ENCODE data around the gene LAMTOR2. TPM values are rescaled to one million over a fixed set of nuclear protein-coding genes. Genes with fewer than 3 reads are reported as not detected.
A peak's percentile ranks its signal among the peaks of the same experiment; 100 is the strongest.

Gene LAMTOR2
- total RNA-seq, 8 experiments from 2014 or later = 85.2 to 166 (median 102) TPM

DNA sequence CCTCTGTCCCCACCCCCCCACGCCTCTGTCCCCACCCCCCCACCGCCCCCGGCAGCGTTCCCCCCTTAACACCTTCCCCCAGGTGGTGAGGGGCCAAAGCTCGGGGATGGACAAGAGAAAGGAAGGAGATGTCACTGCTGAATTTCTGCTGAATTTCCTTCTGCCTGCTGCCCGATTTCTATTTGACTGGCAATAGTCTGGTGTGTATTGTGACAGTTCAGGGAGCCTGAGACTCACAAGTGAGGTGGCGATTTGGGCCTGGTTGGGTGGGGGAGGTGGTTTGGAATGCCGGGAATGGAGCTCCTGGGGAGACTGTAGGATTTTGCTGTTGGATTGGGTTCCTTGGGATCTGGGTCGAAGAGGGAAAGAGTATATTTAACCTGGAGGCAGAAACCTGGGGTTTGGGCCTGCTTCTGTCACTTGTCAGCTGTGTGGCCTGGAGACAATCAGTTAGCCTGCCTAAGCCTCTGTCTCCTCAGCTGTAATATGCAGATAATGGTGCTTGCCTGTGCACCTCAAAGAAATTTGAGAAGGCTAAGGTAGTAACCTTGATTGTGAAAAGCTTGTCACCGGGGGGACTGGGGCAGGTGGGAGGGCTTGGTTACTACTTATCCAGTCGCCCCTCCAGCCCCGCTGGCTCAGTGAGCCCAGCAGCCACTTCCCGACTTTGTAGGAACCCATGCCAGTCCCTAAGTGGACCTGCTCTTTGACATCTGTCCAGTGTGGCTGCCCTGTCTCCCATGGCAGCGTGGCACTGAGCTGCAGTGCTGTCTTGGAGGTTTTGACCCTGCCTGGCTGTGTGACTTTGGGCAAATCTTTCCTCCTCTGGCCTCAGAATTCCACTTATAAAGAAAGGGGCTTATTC is 52.3 kb downstream of the LAMTOR2 start:
- peak in 7 of 8 experiments; percentile 1 to 41 (median 28) for ATAC-seq (replicated peaks in 6 of 8)
- WGBS, 10 experiments = 0 to 70% (median 44%) methylated on average over 1 to 12 of the region's 14 CpGs; no CpG with 5 or more reads in 3 of the 10 experiments
- Histone ChIP-seq H3K4me3 (peak overlapping the region in 4 of 5 donors; percentile 21 to 42 (median 28)), H3K4me1 (replicated peaks in 1 of 2) (peaks cover 38 to 54% of the 10 kb centered on the region in 2 donors), H3K27ac (peak overlapping the region; percentile 85 to 87)
- in situ Hi-C loops (cut with MboI; ENCODE audit: low pct_unique_long_range_greater_than_20kb in 2 of 9, low sequenced_read_pairs in 9 of 9, unreplicated experiment in 9 of 9) = no loop called here

DNA sequence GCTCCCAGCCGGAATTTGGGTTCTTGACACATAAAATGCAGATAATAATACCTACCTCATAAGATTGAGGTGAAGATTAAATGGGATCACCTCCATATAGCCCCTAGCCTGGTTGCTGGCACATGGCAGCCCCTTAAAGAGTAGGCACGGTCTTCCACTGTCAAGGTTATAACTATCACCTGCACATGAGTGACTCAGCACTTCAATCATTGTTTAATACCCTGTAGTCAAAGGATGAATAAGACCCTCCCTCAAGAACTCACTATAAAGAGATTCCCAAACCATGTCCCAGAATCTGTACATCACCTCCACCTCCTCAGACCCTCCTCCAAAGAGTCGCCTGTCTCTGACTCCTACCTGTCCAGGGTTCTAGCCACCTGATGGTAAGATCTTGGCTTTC is 53.5 kb downstream of the LAMTOR2 start:
- Histone ChIP-seq H3K4me3 (no peak overlapping the region), H3K27ac (no peak overlapping the region), H3K4me1 (replicated peaks in 1 of 2) (peaks cover 42 to 46% of the 10 kb centered on the region in 2 donors)
- 90 to 100% (median 97%) methylated on average over 1 to 3 of the region's 3 CpGs; no CpG with 5 or more reads in 4 of the 10 experiments for WGBS, 10 experiments
- no peak for ATAC-seq (replicated peaks in 6 of 8)
- in situ Hi-C loops (cut with MboI; ENCODE audit: low pct_unique_long_range_greater_than_20kb in 2 of 9, low sequenced_read_pairs in 9 of 9, unreplicated experiment in 9 of 9) = no loop called here

Other genes with a start within 250 kb of the LAMTOR2 start
- gene GON4L, start 197.6 kb upstream of the LAMTOR2 start, total RNA-seq = 10 to 100 TPM; 21.3 to 71.5 (median 42.9) TPM
- gene SYT11, start 195.2 kb upstream of the LAMTOR2 start, total RNA-seq = 100 to 1,000 TPM in 5 of 8 experiments, 1 to 10 TPM in 3; 1.3 to 260 (median 174) TPM
- gene RIT1, start 143.4 kb upstream of the LAMTOR2 start, total RNA-seq = 10 to 100 TPM; 15.4 to 41.8 (median 28.1) TPM
- 10 to 100 TPM; 37.4 to 89.4 (median 62.4) TPM for gene KHDC4, start 120.4 kb upstream of the LAMTOR2 start, total RNA-seq
- gene RXFP4, start 113.1 kb upstream of the LAMTOR2 start, total RNA-seq = 1 to 10 TPM in 4 of 8 experiments, under 1 TPM in 2, not detected in 2; 0.87 to 2.3 (median 1.5) TPM
- 100 to 1,000 TPM in 1 of 8 experiments, 10 to 100 TPM in 7; 44.9 to 112 (median 73.5) TPM for gene ARHGEF2, start 76.2 kb upstream of the LAMTOR2 start, total RNA-seq
- 100 to 1,000 TPM; 199 to 383 (median 327) TPM for gene SSR2, start 33.8 kb upstream of the LAMTOR2 start, total RNA-seq
- gene UBQLN4, start 984 bp upstream of the LAMTOR2 start, total RNA-seq = 10 to 100 TPM; 22.7 to 51.1 (median 35.0) TPM
- 1 to 10 TPM in 3 of 8 experiments, under 1 TPM in 2, not detected in 3; 0.50 to 1.3 (median 1.1) TPM for gene RAB25, start 6.4 kb downstream of the LAMTOR2 start, total RNA-seq
- 10 to 100 TPM in 7 of 8 experiments, 1 to 10 TPM in 1; 1.2 to 92.3 (median 33.9) TPM for gene MEX3A, start 27.7 kb downstream of the LAMTOR2 start, total RNA-seq
- gene LMNA, start 59.9 kb downstream of the LAMTOR2 start, total RNA-seq = 100 to 1,000 TPM in 3 of 8 experiments, 10 to 100 TPM in 5; 29.8 to 370 (median 68.0) TPM
- gene SEMA4A, start 98.8 kb downstream of the LAMTOR2 start, total RNA-seq = 1 to 10 TPM in 7 of 8 experiments, under 1 TPM in 1; 0.85 to 6.1 (median 2.7) TPM
- 10 to 100 TPM; 16.5 to 26.8 (median 20.9) TPM for gene SLC25A44, start 139.3 kb downstream of the LAMTOR2 start, total RNA-seq
- 100 to 1,000 TPM in 1 of 8 experiments, 10 to 100 TPM in 7; 19.8 to 131 (median 46.3) TPM for gene PMF1, start 158.2 kb downstream of the LAMTOR2 start, total RNA-seq
- gene BGLAP, start 187.4 kb downstream of the LAMTOR2 start, total RNA-seq = 1 to 10 TPM in 3 of 8 experiments, under 1 TPM in 5; 0.36 to 2.6 (median 0.93) TPM
- 1 to 10 TPM in 7 of 8 experiments, under 1 TPM in 1; 0.61 to 8.6 (median 2.6) TPM for gene PAQR6, start 193.3 kb downstream of the LAMTOR2 start, total RNA-seq
- 10 to 100 TPM; 34.5 to 78.8 (median 62.7) TPM for gene SMG5, start 228.0 kb downstream of the LAMTOR2 start, total RNA-seq
- gene TMEM79, start 229.5 kb downstream of the LAMTOR2 start, total RNA-seq = 1 to 10 TPM; 3.1 to 6.5 (median 4.8) TPM
- gene GLMP, start 240.9 kb downstream of the LAMTOR2 start, total RNA-seq = 100 to 1,000 TPM in 1 of 8 experiments, 10 to 100 TPM in 7; 16.3 to 138 (median 33.0) TPM
- gene VHLL, start 244.5 kb downstream of the LAMTOR2 start, total RNA-seq = 1 to 10 TPM in 1 of 8 experiments, under 1 TPM in 5, not detected in 2; 0.46 to 1.4 (median 0.67) TPM

Data from motor neuron (in vitro differentiated cells).